Heart right ventricle (tissue), 16 donors: ENCODE results near the gene NFE2L1. TPM values are rescaled to one million over a fixed set of nuclear protein-coding genes. Genes with fewer than 3 reads are reported as not detected.

Experiments used
- ATAC-seq, 8 donors: fragments of 200-7000 bp; cut with Tn5 transposase; one replicate each; pipeline ENCODE4 v1.9.1; 2020; ENCODE audit warnings: mild to moderate bottlenecking in 8 of 8, moderate library complexity in 8 of 8, moderate number of reproducible peaks in 1 of 8
- DNase-seq, 2 donors: peaks; one replicate each; pipeline ENCODE4 v3.0.0-alpha.2; 2020
- H3K27ac ChIP-seq, 10 donors: fragments of 200-600 bp; sonication (generic) in 2 of 10; one replicate each; pipeline versions ENCODE4 v1.5.0 to v1.8.0; 2020 to 2022; ENCODE audit warnings: mild to moderate bottlenecking in 3 of 10
- H3K27me3 ChIP-seq, 7 donors: fragments of 200-600 bp; one replicate each; pipeline ENCODE4 v1.8.0; 2021 to 2022; ENCODE audit warnings: mild to moderate bottlenecking in 2 of 7
- H3K36me3 ChIP-seq, 9 donors: fragments of 200-600 bp; sonication (generic) in 1 of 9; one replicate each; pipeline versions ENCODE4 v1.5.0 to v1.8.0; 2020 to 2022; ENCODE audit warnings: mild to moderate bottlenecking in 2 of 9
- H3K4me1 ChIP-seq, 9 donors: fragments of 200-600 bp; sonication (generic) in 1 of 9; one replicate each; pipeline versions ENCODE4 v1.5.0 to v1.8.0; 2020 to 2022; ENCODE audit warnings: mild to moderate bottlenecking in 4 of 9
- H3K4me3 ChIP-seq, 10 donors: fragments of 200-600 bp; sonication (generic) in 2 of 10; one replicate each; pipeline versions ENCODE4 v1.5.0 to v1.8.0; 2020 to 2022; ENCODE audit warnings: mild to moderate bottlenecking in 7 of 10, moderate library complexity in 2 of 10
- H3K9me3 ChIP-seq, 11 donors: fragments of 200-600 bp in 10 of 11; sonication (generic) in 2 of 11; one replicate each; pipeline versions ENCODE4 v1.5.0 to v1.8.0; 2013 to 2022; ENCODE audit warnings: mild to moderate bottlenecking in 2 of 11, control low read depth in 1 of 11, moderate library complexity in 1 of 11
- WGBS, 2 donors: extraction: QIAGEN DNeasy Blood & Tissue Kit; methylation state at CpG; one replicate each; pipeline ENCODE4 v1.1.7; 2013; ENCODE audit warnings: inconsistent platforms in 1 of 2; 5-methylcytosine and 5-hydroxymethylcytosine counted together
- intact Hi-C, 10 donors: fragments of 100-400 bp; cut with DNase I; formaldehyde crosslinking; loops; one replicate each; pipeline versions ENCODE4 v1.11.1 to v1.14.2; 2022
- polyA plus RNA-seq, 2 donors: library from polyadenylated mRNA; stranded (reverse); fragments of 200-250 nt; gene quantifications; one replicate each; pipeline ENCODE4 v1.2.3, GENCODE V29; 2013
- total RNA-seq, 10 donors: library from RNA; stranded (reverse); fragmentation: NEBNext Ultra II Directional in 3 of 10; extraction: Animal tissue kit (Norgen Biotek cat#: 25700) in 3 of 10; gene quantifications; one replicate each; pipeline versions ENCODE4 v1.2.1 to v1.2.4, GENCODE V29; 2021 to 2023
- TF ChIP-seq, protein P1 (sequence below), 9 donors: fragments of 200-600 bp; sonication (generic) in 2 of 9; IDR thresholded peaks; one replicate each; pipeline versions ENCODE4 v1.5.0 to v1.8.0; 2021 to 2022; ENCODE audit warnings: antibody characterized with exemption in 9 of 9, mild to moderate bottlenecking in 5 of 9, moderate library complexity in 1 of 9
- donor health status: Arrhythmogenic right ventricular cardiomyopathy.
- donor health status: ischemic (EF 13 %, LVEDD 7.1; RV severe dilation, severe dysfunction).
- donor health status: healthy with polysubstance abuse.
- donor health status: DM: no; HTN: yes; CAD: no.
- donor health status: DM: no; HTN: no; CAD: no.
- donor health status: ischemic (EF 25% LVEDD 6.9; RV normal size, moderate dysfunction).
- donor health status: ischemic (EF 25% LVEDD 5.7; RV mildly dilated, moderate dysfunction).
- donor health status: healthy.
- donor health status: DM: yes; HTN: yes; CAD: no.
- donor health status: Ischemic cardiomyopathy.
- donor health status: ischemic (EF 35%, LVEDD 5.7; RV mildly dilated, moderate dysfunction).
- donor health status: nonischemic (EF 11% LVEDD 7.7; RV severe dilation, severe dysfunction).
- donor health status: DM: yes; HTN: yes; CAD: no.
- donor health status: PGD.
- donor health status: ischemic (EF 29% LVEDD 5.4; RV normal size, mild dysfunction).
- donor health status: nonischemic (EF 23%, LVEDD 6.1; RV moderate dilation, normal function).

NFE2L1 gene
- total and polyA plus RNA-seq, 12 donors: 108 to 1,033 (median 669) TPM

DNA sequence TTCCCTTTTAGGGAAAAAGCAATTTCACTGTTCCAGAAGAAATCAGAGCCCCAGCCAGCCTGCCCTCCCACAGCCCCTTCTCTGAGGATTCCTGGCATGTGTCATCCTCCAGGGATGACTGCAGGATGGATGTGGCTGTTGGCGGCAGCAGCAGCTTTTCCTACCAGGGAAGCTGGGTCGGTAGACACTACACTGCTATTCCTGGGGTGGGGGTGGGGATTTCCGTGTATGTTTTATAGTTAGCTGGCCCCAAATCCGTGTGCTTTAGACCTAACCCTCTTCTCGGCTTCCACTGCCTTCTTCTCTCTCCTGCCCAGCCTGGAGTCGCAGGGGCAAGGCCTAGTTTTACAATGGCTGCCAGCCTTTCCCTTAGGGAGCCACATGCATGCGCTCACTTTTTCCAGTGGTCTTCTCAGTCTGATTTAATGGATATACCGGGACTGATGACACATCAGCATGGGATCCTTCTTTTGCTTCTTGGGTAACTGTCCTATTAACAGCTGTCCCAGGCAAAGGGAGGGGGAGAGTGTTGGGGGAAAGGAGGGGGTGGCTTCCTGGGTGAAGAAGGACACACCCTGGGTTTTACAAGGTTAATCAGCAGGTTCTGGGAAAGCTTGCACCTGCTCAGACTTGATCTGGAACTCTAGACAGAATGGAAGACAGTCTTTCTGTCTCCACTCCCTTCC, 2.7 kb upstream of the NFE2L1 start:
- intact Hi-C loops: no loop called here

DNA sequence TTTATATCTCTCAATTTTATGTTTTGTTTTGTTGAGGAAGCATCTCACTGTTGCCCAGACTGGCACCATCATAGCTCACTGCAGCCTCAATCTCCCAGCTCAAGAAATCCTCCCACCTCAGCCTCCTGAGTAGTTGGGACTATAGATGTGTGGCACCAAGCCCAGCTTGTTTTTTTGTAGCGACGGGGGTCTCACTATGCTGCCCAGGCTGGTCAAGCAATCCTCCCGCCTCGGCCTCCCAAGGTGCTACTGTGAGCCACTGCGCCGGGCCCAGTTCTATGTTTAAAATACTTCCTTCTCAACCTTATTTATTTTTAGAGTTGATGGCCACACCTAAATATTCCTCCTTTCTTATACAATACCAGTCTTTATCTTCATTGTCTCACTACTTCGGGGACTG, 1.9 kb upstream of the NFE2L1 start:
- Histone ChIP-seq H3K9me3 (no peaks in the 10 kb centered on the region), H3K4me3 (no peak overlapping the region), H3K27me3 (no peaks in the 10 kb centered on the region), H3K36me3 (peaks cover 0 to 9% (median 5%) of the 10 kb centered on the region in 9 donors), H3K4me1 (peaks cover 8 to 48% (median 39%) of the 10 kb centered on the region in 9 donors), H3K27ac (peak overlapping the region in 5 of 10 donors; percentile 12 to 98 (median 34))
- TF ChIP-seq, protein P1, sequence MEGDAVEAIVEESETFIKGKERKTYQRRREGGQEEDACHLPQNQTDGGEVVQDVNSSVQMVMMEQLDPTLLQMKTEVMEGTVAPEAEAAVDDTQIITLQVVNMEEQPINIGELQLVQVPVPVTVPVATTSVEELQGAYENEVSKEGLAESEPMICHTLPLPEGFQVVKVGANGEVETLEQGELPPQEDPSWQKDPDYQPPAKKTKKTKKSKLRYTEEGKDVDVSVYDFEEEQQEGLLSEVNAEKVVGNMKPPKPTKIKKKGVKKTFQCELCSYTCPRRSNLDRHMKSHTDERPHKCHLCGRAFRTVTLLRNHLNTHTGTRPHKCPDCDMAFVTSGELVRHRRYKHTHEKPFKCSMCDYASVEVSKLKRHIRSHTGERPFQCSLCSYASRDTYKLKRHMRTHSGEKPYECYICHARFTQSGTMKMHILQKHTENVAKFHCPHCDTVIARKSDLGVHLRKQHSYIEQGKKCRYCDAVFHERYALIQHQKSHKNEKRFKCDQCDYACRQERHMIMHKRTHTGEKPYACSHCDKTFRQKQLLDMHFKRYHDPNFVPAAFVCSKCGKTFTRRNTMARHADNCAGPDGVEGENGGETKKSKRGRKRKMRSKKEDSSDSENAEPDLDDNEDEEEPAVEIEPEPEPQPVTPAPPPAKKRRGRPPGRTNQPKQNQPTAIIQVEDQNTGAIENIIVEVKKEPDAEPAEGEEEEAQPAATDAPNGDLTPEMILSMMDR (IDR thresholded peaks at IDR 0.05): no peak
- intact Hi-C loops: no loop called here
- DNase-seq: no peak
- 92 to 95% methylated on average over 7 of the region's 7 CpGs for WGBS, 2 donors
- no peak for ATAC-seq

More for the DNA sequence above, 2.7 kb upstream of the NFE2L1 start:
- ATAC-seq (no peak), DNase-seq (no peak)
- peaks cover 0 to 1% (median 0%) of the 10 kb centered on the region in 9 donors for H3K36me3 ChIP-seq
- H3K27ac ChIP-seq: peak overlapping the region in 6 of 10 donors; percentile 12 to 98 (median 32)
- WGBS, 2 donors: 55 to 58% methylated on average over 8 of the region's 8 CpGs
- no peaks in the 10 kb centered on the region for H3K27me3 ChIP-seq
- peaks cover 2 to 40% (median 30%) of the 10 kb centered on the region in 9 donors for H3K4me1 ChIP-seq
- H3K4me3 ChIP-seq: no peak overlapping the region
- no peaks in the 10 kb centered on the region for H3K9me3 ChIP-seq
- TF ChIP-seq, protein P1 (IDR thresholded peaks at IDR 0.05): no peak

DNA sequence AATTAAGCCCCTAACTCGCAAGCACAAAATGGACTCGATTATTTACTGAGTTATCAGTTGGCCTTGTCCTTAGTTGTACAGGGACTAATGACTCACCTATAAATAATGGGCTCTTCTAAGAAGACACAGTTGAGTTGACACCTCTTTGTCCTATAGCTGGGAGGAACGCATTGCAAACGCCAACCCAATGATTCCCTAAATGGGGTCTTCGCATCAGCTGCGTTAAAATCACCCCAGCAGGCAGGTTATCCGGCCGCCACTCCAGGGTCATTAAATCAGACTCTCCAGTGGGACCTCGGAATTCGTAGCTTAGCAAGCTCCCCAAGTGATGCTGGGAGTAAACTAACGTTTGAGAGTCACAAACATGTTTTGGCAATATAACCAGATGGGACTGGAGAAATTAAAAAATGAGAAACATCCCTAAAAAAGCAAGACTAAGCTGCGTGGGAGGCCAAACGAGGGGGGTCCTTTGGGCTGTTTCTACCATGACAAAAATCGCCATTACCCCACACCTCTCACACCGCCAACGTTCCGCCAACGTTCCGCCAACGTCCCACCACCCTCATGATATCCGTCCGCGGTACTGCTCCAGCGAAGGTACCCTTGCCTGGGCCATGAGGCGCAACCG, 932 bp upstream of the NFE2L1 start:
- intact Hi-C loops: no loop called here
- Histone ChIP-seq H3K9me3 (no peaks in the 10 kb centered on the region), H3K36me3 (peaks cover 0 to 15% (median 6%) of the 10 kb centered on the region in 9 donors), H3K4me1 (peaks cover 12 to 58% (median 48%) of the 10 kb centered on the region in 9 donors), H3K27ac (peak overlapping the region; percentile 92 to 99 (median 98)), H3K4me3 (peak overlapping the region; percentile 37 to 89 (median 84)), H3K27me3 (no peaks in the 10 kb centered on the region)
- whole genome bisulfite sequencing, 2 donors: 6 to 8% methylated on average over 26 of the region's 26 CpGs
- ATAC-seq (no peak), DNase-seq (no peak)
- TF ChIP-seq, protein P1 (IDR thresholded peaks at IDR 0.05): no peak

DNA sequence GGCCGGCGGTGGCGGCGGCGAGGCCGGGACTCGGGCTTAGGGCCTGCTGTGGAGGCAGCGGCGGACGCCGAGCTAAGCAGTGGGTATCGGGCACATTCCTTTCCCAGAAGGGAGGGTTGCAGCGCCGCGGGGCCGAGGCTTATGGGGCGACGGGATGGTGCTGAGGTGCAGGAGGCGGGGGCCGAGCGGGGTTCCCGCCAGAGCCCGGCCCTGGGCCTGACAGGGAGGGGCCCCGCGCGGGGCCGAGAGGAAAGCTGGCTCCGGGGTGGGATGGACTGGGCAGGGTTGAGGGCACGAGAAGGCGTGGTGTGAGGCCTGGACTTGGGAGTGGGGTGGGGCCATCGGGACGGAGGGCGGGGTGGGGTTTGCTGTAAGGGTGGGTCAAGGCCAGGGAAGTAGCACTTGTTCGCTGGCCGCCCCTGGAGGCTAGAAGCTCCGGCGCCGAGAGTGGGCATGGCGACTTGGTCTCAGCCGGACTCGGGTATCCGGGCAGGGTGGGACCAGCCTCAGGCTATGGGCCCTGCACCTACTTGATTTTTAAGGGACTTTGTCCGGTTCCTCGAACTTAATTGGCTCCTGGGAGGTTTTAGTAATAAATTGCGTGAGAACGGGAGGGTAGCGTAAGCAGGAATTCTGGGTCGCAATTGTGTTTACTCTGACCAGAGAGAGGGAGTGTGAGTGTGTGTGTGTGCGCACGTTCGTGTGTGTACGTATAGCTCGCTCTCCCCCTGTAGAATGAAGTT, 396 bp downstream of the NFE2L1 start:
- Histone ChIP-seq H3K27me3 (no peaks in the 10 kb centered on the region), H3K27ac (peak overlapping the region; percentile 87 to 99 (median 98)), H3K36me3 (peaks cover 0 to 29% (median 6%) of the 10 kb centered on the region in 9 donors), H3K4me3 (peak overlapping the region; percentile 57 to 89 (median 84)), H3K9me3 (no peaks in the 10 kb centered on the region), H3K4me1 (peaks cover 19 to 71% (median 61%) of the 10 kb centered on the region in 9 donors)
- ATAC-seq (peak; percentile 63 to 91 (median 72)), DNase-seq (peak; percentile 93)
- intact Hi-C loops: no loop called here
- WGBS, 2 donors: 0% methylated on average over 41 to 53 of the region's 53 CpGs
- TF ChIP-seq, protein P1 (IDR thresholded peaks at IDR 0.05): no peak
